Activated CD4-positive, alpha-beta T cell treated with anti-CD3 and anti-CD28 coated beads for 36 hours (primary cell): ENCODE results near the gene SAMD4A. TPM values are rescaled to one million over a fixed set of nuclear protein-coding genes. Genes with fewer than 3 reads are reported as not detected.

ENCODE experiments used
- ATAC-seq: fragments of 200-7000 bp; cut with Tn5 transposase; one replicate; pipeline ENCODE4 v1.10.0; 2021; ENCODE audit warnings: mild to moderate bottlenecking, moderate library complexity
- CTCF ChIA-PET: fragments of 350-600 bp; sonication (Branson Sonifier 250); formaldehyde crosslinking; loops from one replicate; lab custom pipeline; 2021; ENCODE audit warnings: antibody characterized with exemption; lab: Charles Lee
- POLR2A ChIA-PET: fragments of 350-600 bp; sonication (Branson Sonifier 250); formaldehyde crosslinking; loops from one replicate; lab custom pipeline; 2021; ENCODE audit warnings: antibody characterized with exemption, inconsistent platforms; lab: Charles Lee
- DNase-seq: peaks from one replicate; pipeline ENCODE4 v3.0.0-alpha.2; 2020
- H3K27ac Mint-ChIP-seq: one replicate; pipeline ENCODE4 v1.8.0; 2021; ENCODE audit warnings: mixed read lengths
- H3K27me3 Mint-ChIP-seq: one replicate; pipeline ENCODE4 v1.8.0; 2021; ENCODE audit warnings: mixed read lengths
- H3K36me3 Mint-ChIP-seq: one replicate; pipeline ENCODE4 v1.8.0; 2021; ENCODE audit warnings: low read depth, mixed read lengths
- H3K4me1 Mint-ChIP-seq: one replicate; pipeline ENCODE4 v1.8.0; 2021; ENCODE audit warnings: mixed read lengths
- H3K4me3 Mint-ChIP-seq: one replicate; pipeline ENCODE4 v1.8.0; 2021; ENCODE audit warnings: mild to moderate bottlenecking, moderate library complexity, mixed read lengths
- H3K9me3 Mint-ChIP-seq: one replicate; pipeline ENCODE4 v1.8.0; 2021; ENCODE audit warnings: low read depth, mixed read lengths
- intact Hi-C, 2 experiments: fragments of 100-400 bp; cut with DNase I in 1 of 2; cut with micrococcal nuclease in 1 of 2; formaldehyde crosslinking; loops; one replicate each; pipeline versions ENCODE4 v1.14.2 to v1.15.1; 2022 to 2024; cut with DNase I, micrococcal nuclease
- total RNA-seq, 2 experiments: library from RNA; stranded (reverse); gene quantifications; one replicate each; pipeline ENCODE4 v1.2.3, GENCODE V29; 2021

SAMD4A gene
- total RNA-seq, 2 experiments from 2014 or later = 2.7 to 2.8 TPM

DNA sequence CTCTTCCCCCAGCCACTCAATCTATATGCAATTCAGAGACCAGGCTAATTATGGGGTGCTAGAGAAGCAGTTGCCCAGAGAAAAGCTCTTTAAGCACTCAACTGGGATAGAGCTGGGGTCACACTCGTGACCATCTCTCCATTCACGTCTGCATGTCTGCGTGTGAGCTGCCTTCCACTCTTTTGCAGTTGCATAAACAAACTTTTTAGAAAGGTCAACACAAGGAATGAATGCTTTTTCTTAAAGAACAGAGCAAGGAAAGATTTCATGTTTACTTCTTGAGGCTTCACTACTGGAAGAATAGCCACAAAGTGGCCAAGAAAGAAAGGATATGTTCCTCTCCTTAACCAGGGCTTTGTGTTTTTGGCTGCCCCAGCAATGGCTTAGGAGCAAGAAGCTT lies 151.1 kb downstream of the SAMD4A start:
- Mint-ChIP-seq H3K27ac (no peak overlapping the region), H3K36me3 (no peaks in the 10 kb centered on the region), H3K4me3 (no peak overlapping the region), H3K27me3 (peaks cover 12% of the 10 kb centered on the region), H3K9me3 (no peaks in the 10 kb centered on the region), H3K4me1 (peaks cover 5% of the 10 kb centered on the region)
- CTCF ChIA-PET = interaction anchor here (0.8 to 2.6 kb wide), 5 partner anchors 10 to 177 kb away, joined by 3 to 8 read pairs (median 3); no protein-coding TSS in a partner anchor
- intact Hi-C loops = no loop called here
- DNase-seq (no peak), ATAC-seq (no peak)
- POLR2A ChIA-PET = no interaction called here

DNA sequence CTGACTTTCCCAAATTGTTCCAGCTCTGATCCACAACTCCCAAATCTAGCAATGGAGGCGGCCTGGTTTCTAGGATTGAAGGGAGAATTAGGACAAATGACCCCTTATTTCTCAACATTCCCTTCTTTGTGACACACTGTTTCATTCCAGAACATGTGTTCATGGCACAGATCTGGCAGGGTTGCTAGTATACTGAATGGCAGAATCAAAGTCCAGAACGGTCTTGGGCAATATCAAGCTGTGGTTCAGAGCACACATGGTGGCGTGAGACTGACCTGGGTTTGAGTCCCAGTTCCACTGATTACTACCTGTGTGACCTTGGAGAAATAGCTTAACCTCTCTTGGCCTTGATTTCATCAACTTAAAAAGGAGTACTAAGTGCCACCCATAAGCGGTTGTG lies 152.5 kb downstream of the SAMD4A start:
- ChIA-PET POLR2A (interaction anchor here (0.6 kb wide), 1 partner anchor 9 kb away, joined by 3 read pairs; no protein-coding TSS in a partner anchor), CTCF (interaction anchor here (1.0 to 2.6 kb wide), 2 partner anchors 9 to 28 kb away, joined by 3 to 8 read pairs; no protein-coding TSS in a partner anchor)
- Mint-ChIP-seq H3K27me3 (peaks cover 13% of the 10 kb centered on the region), H3K4me1 (peaks cover 5% of the 10 kb centered on the region), H3K36me3 (no peaks in the 10 kb centered on the region), H3K4me3 (no peak overlapping the region), H3K9me3 (no peaks in the 10 kb centered on the region), H3K27ac (no peak overlapping the region)
- intact Hi-C loops = no loop called here
- DNase-seq (no peak), ATAC-seq (no peak)

DNA sequence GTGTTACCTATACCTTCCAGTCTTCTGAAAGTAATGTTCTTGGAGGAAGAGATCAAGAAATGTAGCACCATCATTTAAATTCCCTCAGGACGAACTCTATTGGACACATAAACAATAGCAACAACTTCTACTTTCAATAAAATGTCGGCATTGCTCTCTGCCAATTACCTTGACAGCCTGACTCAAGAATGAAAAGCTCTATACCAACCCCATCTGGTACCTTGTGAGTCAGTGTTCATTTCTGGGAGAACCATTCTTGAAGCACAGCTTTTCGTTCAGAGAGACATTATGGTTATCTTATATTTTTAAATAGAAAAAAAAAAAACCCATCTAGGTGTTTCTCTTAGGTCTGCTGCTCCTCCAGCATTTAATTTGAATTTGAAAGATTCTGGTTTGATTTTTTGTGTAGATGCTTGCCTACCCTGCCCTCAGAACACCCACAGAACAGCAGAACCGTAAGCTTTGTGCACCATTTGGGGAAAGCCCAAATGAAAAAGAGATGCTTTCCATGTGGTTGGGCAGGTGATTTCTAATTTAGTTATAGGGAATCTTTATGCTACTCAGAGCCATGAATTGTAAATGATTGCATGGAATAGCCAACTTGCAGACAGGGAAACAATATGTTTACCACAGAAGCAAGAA lies 156.0 kb downstream of the SAMD4A start:
- H3K27ac Mint-ChIP-seq = no peak overlapping the region
- H3K36me3 Mint-ChIP-seq = no peaks in the 10 kb centered on the region
- peaks cover 26% of the 10 kb centered on the region for H3K27me3 Mint-ChIP-seq
- ChIA-PET POLR2A (interaction anchor here (1.0 kb wide), 1 partner anchor 159 kb away, joined by 3 read pairs; no protein-coding TSS in a partner anchor), CTCF (interaction anchor here (0.8 to 3.4 kb wide), 6 partner anchors 10 to 166 kb away, joined by 3 to 16 read pairs (median 4); no protein-coding TSS in a partner anchor)
- peaks cover 6% of the 10 kb centered on the region for H3K4me1 Mint-ChIP-seq
- H3K4me3 Mint-ChIP-seq = no peak overlapping the region
- no peak for DNase-seq
- intact Hi-C loops = no loop called here
- peak; percentile 84 for ATAC-seq
- no peaks in the 10 kb centered on the region for H3K9me3 Mint-ChIP-seq

DNA sequence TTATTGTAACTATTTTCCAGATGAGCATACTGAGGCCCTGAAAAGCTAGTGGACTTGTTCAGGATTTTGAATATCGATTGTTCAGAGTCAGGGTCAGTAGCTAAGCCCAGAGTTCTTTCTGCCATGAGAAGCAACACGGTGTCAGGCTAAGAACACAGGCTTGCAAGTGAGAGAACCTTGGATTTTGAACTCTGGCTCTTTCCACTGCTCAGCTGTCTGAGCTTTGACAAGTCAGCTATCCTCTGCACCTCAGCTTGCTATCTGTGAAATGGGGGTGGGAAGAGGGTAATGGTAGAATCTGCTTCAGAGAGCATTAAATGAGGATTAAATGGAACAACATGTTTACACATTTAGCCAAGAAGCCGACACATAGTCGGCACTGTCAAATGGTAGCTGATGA lies 157.2 kb downstream of the SAMD4A start:
- no peak overlapping the region for H3K27ac Mint-ChIP-seq
- ChIA-PET CTCF (interaction anchor here (1.4 to 3.1 kb wide), 5 partner anchors 23 to 81 kb away, joined by 3 to 16 read pairs (median 5); no protein-coding TSS in a partner anchor), POLR2A (no interaction called here)
- intact Hi-C loops = no loop called here
- DNase-seq (no peak), ATAC-seq (no peak)
- H3K27me3 Mint-ChIP-seq = peaks cover 31% of the 10 kb centered on the region
- H3K36me3 Mint-ChIP-seq = no peaks in the 10 kb centered on the region
- no peak overlapping the region for H3K4me3 Mint-ChIP-seq
- no peaks in the 10 kb centered on the region for H3K9me3 Mint-ChIP-seq
- H3K4me1 Mint-ChIP-seq = peaks cover 16% of the 10 kb centered on the region

DNA sequence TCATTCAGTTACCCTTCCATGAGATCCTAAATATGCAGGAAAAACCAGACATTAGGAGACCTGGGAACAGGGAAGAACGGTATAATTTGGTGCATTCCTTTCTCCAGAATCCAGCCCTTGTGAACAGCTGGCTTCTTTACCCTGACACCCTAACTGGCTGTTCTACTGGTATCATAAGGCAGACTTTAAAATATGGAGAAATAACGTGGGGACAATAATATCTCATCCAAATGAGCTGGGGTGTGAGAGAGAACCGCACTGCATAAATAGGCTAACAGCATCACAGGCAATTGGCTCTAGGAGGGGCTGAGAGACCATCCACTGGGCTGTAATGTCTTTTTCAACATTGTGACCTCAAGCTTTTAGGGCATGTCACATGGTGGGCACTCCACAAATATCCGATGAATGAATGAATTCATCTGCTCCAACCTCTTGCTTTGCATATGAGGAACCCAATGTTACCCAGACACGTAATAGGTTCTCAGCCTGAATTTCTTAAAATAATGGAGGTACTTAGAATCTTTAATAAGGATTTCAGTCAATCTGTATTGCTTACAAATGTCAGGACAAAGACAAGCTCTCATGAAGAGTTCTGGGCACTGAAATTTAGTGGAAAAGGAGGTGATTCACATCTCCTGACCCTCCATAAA lies 157.9 kb downstream of the SAMD4A start:
- ATAC-seq = no peak
- H3K27ac Mint-ChIP-seq = no peak overlapping the region
- no peaks in the 10 kb centered on the region for H3K9me3 Mint-ChIP-seq
- H3K36me3 Mint-ChIP-seq = no peaks in the 10 kb centered on the region
- ChIA-PET CTCF (interaction anchor here (0.9 to 3.1 kb wide), 6 partner anchors 24 to 161 kb away, joined by 3 to 16 read pairs (median 4); no protein-coding TSS in a partner anchor), POLR2A (no interaction called here)
- intact Hi-C loops = no loop called here
- no peak for DNase-seq
- H3K27me3 Mint-ChIP-seq = peaks cover 31% of the 10 kb centered on the region
- no peak overlapping the region for H3K4me3 Mint-ChIP-seq
- peaks cover 23% of the 10 kb centered on the region for H3K4me1 Mint-ChIP-seq

DNA sequence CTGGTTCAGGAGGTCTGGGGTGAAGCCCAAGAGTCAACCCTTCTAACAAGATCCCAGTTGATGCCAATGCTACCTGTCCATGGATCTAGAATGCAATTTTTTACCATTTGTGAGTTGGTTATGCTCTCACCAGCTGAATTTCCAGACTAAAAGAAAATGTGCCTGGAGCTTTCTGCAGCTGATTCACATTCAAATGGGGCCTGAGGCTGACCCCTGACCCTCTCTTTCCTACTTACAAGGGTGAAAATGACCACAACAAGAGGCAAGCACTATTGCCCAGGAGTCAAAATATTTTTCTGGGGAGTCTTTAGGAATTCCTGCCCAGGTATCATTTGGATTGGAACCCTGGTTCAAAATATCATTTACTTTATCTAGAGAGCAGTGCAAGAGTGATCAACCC lies 159.1 kb downstream of the SAMD4A start:
- ChIA-PET CTCF (interaction anchor here (0.5 to 6.6 kb wide), 7 partner anchors 10 to 853 kb away, joined by 3 to 49 read pairs (median 4); no protein-coding TSS in a partner anchor), POLR2A (no interaction called here)
- H3K27me3 Mint-ChIP-seq = peaks cover 29% of the 10 kb centered on the region
- DNase-seq (no peak), ATAC-seq (no peak)
- no peaks in the 10 kb centered on the region for H3K36me3 Mint-ChIP-seq
- H3K27ac Mint-ChIP-seq = no peak overlapping the region
- intact Hi-C loops = no loop called here
- H3K4me1 Mint-ChIP-seq = peaks cover 35% of the 10 kb centered on the region
- no peaks in the 10 kb centered on the region for H3K9me3 Mint-ChIP-seq
- no peak overlapping the region for H3K4me3 Mint-ChIP-seq

DNA sequence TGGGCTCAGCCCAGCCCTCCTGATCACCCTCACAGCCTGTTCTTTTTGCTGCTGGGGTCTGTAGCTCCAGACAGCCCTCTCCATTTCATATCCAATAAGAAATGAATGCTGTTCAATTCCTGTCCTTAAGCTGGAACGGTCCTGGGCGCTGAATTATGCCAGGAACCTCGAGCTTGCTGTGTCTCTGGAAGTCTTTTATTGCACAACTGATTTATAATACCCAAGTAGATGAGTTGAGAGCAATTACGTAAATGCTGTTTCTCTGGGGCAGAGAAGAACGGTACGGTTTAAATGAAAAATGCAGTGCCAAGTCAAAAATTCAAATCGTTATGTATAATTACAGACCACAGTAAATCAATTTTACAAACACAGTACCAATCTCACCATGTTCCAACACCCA lies 161.0 kb downstream of the SAMD4A start:
- CTCF ChIA-PET = interaction anchor here (0.6 to 6.6 kb wide), 4 partner anchors 37 to 168 kb away, joined by 3 to 49 read pairs (median 9); no protein-coding TSS in a partner anchor
- no peak overlapping the region for H3K27ac Mint-ChIP-seq
- H3K4me3 Mint-ChIP-seq = no peak overlapping the region
- H3K9me3 Mint-ChIP-seq = no peaks in the 10 kb centered on the region
- intact Hi-C loops = no loop called here
- peaks cover 33% of the 10 kb centered on the region for H3K4me1 Mint-ChIP-seq
- peaks cover 29% of the 10 kb centered on the region for H3K27me3 Mint-ChIP-seq
- ATAC-seq (no peak), DNase-seq (no peak)
- no peaks in the 10 kb centered on the region for H3K36me3 Mint-ChIP-seq
- POLR2A ChIA-PET = no interaction called here

DNA sequence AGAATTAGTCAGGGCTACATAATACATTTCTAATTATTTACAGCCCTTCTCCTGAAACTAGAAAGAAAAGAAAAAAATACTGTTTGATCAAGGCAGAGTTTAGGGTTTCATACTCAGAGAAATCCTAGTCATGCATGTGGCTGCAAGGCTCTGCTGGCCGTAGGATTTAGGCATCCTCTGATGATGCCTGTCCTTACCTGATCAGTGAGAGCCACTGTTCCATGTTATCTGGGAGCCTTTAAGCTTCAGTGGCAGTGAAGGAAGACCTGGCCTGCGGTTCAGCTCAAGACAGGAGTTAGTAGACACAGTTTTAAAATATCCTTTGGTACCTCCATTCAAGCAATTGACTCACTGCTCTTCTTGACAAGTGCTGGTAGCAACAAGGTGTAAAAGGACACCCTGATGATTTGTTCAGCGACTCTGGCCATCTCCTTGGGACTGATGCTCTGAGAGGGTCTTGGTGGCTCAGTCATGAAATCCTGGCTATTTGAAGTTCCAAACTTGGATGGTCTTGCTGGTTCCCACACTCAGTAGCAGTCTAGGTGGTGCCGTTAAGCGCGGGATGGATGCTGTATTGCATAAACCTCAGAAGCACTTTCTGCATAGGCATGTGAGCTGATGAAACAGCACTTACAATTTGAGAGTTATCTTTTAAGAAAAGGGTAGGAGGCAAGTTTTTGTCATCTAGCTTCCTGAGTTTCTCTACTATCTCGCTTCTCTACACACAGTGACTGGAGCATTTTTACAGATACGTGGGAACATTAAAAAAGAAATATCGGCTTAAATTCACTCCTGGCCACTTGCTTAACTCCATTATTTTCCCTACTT lies 162.0 kb downstream of the SAMD4A start:
- H3K36me3 Mint-ChIP-seq = no peaks in the 10 kb centered on the region
- H3K4me3 Mint-ChIP-seq = peak overlapping the region; percentile 20
- H3K4me1 Mint-ChIP-seq = peaks cover 39% of the 10 kb centered on the region
- ATAC-seq (no peak), DNase-seq (peak; percentile 22)
- peaks cover 26% of the 10 kb centered on the region for H3K27me3 Mint-ChIP-seq
- CTCF ChIA-PET = interaction anchor here (0.6 to 6.6 kb wide), 6 partner anchors 18 to 165 kb away, joined by 3 to 49 read pairs (median 6); no protein-coding TSS in a partner anchor
- H3K9me3 Mint-ChIP-seq = no peaks in the 10 kb centered on the region
- POLR2A ChIA-PET = no interaction called here
- intact Hi-C loops = loop anchor here in 1 of 2 experiments (1.0 kb wide), 1 partner anchor 284 kb away; no protein-coding TSS in a partner anchor
- peak overlapping the region; percentile 70 for H3K27ac Mint-ChIP-seq

DNA sequence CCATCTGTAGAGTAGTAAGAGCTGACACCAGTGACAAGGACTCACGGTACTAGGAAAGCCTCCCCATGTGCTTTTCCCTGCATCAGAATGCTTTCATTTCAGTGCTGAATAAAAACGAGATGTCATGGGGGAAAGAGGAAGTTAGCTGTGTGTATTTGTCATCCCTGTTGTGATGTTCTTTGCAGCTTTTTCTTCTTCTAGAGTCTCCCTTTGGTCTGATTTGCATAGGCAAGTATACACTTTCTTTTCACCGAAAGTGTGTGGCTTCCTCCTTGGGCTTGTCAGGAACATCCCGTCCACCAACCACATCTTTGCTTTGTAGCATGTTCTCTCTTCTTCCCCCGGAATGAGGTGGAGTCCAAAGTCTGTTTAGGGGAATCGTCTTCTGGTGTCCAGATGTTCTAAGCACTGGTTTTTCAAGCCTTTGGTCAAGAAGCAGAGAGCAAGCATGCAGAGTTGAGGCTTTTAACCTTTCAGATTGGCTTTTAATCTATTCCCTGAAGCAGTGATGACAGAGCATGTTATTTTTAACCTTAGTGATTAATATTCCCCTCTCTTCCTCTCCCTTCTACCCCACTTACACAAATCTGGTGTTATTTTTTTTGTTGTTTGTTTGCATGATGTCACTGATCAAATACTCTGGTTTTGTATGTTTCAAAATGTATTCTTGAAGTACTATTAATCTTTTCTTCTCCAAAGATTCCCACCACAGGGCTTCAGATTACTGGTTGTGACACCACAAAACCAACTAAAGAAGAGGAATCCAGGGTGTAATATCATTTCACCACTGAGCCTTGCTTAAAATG lies 163.4 kb downstream of the SAMD4A start:
- H3K4me3 Mint-ChIP-seq = peak overlapping the region; percentile 58
- ChIA-PET CTCF (interaction anchor here (0.5 to 6.6 kb wide), 13 partner anchors 15 to 243 kb away, joined by 3 to 49 read pairs (median 4); no protein-coding TSS in a partner anchor), POLR2A (interaction anchor here (0.6 to 0.7 kb wide), 3 partner anchors 30 to 655 kb away, joined by 3 to 11 read pairs (median 5); partner anchors contain the start of gene SAMD4A)
- peak; percentile 61 for DNase-seq
- H3K4me1 Mint-ChIP-seq = peaks cover 40% of the 10 kb centered on the region
- peak; percentile 93 for ATAC-seq
- H3K9me3 Mint-ChIP-seq = no peaks in the 10 kb centered on the region
- intact Hi-C loops = loop anchor here (1.0 to 5.0 kb wide), 6 partner anchors 43 to 290 kb away; partner anchors contain the start of gene CNIH1 (in 1 of the 2)
- peak overlapping the region; percentile 94 for H3K27ac Mint-ChIP-seq
- peaks cover 18% of the 10 kb centered on the region for H3K27me3 Mint-ChIP-seq
- no peaks in the 10 kb centered on the region for H3K36me3 Mint-ChIP-seq

DNA sequence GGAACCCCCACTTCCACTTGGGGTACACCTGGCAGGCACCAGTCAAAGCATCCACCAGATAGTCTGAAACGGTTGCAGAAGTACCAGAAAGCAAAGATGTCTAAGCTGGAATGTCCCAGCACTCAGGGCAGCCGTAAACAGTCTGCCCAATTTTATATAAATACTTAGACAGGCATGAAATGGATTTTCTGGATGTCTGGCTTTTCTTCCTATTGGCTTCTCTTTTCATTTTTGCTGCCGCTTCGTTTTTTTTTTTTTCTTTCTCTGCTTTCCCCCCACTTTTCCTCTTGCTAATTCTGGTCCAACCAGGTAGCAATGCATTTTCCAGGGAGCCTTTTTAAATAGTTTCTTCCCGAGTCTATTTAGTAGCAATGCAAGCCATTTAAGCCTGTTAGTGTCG lies 168.0 kb downstream of the SAMD4A start:
- peaks cover 3% of the 10 kb centered on the region for H3K27me3 Mint-ChIP-seq
- POLR2A ChIA-PET = no interaction called here
- H3K27ac Mint-ChIP-seq = no peak overlapping the region
- H3K9me3 Mint-ChIP-seq = no peaks in the 10 kb centered on the region
- ATAC-seq = no peak
- CTCF ChIA-PET = interaction anchor here (1.4 to 1.7 kb wide), 2 partner anchors 38 to 39 kb away, joined by 3 to 5 read pairs; no protein-coding TSS in a partner anchor
- H3K4me1 Mint-ChIP-seq = peaks cover 48% of the 10 kb centered on the region
- DNase-seq = no peak
- intact Hi-C loops = loop anchor here in 1 of 2 experiments (5.0 kb wide), 1 partner anchor 108 kb away; no protein-coding TSS in a partner anchor
- no peak overlapping the region for H3K4me3 Mint-ChIP-seq
- H3K36me3 Mint-ChIP-seq = no peaks in the 10 kb centered on the region
